GM15510 (cell line): ENCODE measurements around the gene GNAI1.

ENCODE experiments used
- POLR2A ChIP-seq: IDR thresholded peaks from 3 replicates; pipeline ENCODE4 v1.6.1; 2011; ENCODE audit warnings: borderline replicate concordance; ENCODE audit not compliant: insufficient read length; ENCODE audit errors: extremely low read depth

Gene GNAI1

GRCh38 chr7:80134536-80135308 lies at the start of gene GNAI1:
TSS of gene GNAI1 (plus strand) at chr7:80134831. CDS start at chr7:80135161, 330 bp downstream.
- no peak for TF ChIP-seq POLR2A

DNA sequence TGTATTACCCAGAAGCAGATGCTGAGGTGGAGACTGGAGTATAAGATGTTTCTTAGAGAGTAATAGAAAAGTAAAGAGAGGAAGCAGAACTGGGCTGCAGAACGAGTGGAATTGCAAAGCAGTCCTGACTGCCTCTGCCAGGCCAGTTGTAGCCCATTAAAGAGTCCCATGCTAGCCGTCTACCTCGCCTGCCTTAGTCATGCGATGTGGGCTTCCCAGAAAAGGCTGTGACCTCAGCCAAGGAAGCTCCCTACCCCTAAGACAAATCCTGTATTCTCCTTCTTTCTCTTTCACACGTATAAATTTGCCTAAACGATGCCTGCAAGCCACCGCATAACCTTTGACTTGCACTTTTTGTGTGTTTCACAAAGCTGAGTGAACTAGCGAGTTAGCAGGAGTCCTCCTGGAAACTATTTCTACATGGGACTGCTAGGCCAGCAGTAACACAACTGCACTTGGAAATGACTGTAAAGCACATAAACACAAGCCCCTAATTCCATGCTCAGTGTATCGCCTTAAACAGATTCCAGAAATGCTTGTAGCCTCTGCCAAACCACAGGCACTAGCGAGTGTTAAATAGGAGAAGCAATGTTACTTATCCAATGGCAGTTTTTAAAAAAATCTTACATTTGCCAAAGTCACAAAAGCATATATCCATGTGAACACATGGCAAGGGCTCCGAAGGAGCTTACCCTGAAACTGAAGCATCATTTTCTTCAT lies 47.4 kb upstream of the GNAI1 start:
- TF ChIP-seq POLR2A: no peak

- TF ChIP-seq POLR2A: no peak
Observed at GRCh38 chr7:80087771-80088170, 46.9 kb upstream of the GNAI1 start.

DNA sequence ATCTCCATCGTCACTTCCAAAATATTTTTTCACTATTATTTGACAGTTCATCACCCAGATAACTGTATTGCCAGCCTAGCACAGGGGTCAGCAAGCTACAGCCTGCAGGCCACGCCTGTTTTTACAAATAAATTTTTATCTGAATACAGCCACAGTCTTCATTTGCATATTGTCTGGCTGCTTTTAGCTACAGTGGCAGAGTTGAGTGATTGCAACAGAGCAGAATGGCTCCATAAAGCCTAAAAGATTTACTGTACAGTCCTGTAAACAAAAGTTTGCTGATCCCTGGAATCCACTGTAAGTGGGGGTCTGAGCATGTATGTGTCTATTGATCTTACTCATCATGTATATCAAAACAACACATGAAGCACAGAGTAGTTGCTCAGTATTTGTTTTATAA lies 45.9 kb upstream of the GNAI1 start:
- TF ChIP-seq POLR2A: no peak

DNA sequence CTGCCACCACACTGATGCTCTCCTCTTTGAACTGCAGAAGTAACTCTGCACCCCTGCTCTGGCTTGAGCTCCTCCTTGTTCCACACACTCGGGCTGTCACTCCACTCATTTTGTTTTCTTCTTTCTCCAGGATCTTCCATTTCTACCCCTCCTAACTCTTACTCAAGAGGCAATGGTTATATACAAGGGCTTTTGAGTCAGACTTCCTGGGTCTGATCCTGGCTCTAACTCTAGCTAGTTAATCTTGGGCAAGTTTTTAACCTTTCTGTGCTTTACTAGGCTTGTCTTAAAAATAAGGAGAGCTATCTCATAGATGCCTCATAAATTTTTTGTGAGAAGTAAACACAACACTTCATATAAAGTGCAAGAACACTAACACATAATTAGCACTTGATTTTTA lies 45.3 kb upstream of the GNAI1 start:
- TF ChIP-seq POLR2A: no peak

DNA sequence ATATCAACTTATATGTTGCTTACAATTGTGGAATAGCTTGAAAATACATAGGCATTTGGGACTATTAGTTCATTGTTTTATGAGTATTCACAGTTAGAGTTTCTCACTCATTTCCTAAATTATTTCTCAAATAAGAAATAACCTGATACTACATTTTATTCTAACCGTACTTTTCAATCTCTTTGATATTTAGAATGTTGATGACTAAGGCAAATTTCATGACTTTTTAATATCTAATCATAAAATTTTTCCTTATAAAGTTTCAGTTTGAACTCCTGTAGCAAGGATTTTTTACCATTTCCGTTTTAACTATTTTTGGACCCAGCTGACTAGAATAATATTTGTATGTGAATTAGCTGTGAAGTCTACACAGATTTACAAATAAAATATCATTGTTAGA lies 41.3 kb upstream of the GNAI1 start:
- no peak for TF ChIP-seq POLR2A

GRCh38 chr7:80095545-80095944 lies 39.1 kb upstream of the GNAI1 start:
- no peak for TF ChIP-seq POLR2A

- no peak for TF ChIP-seq POLR2A
Observed at GRCh38 chr7:80097756-80098155, 36.9 kb upstream of the GNAI1 start.

GRCh38 chr7:80098795-80099194 lies 35.8 kb upstream of the GNAI1 start:
- TF ChIP-seq POLR2A: no peak

GRCh38 chr7:80100254-80100653 lies 34.4 kb upstream of the GNAI1 start:
- TF ChIP-seq POLR2A: no peak

GRCh38 chr7:80105701-80106408 lies 28.8 kb upstream of the GNAI1 start:
- TF ChIP-seq POLR2A: no peak

GRCh38 chr7:80106498-80107113 lies 28.0 kb upstream of the GNAI1 start:
- TF ChIP-seq POLR2A: no peak

DNA sequence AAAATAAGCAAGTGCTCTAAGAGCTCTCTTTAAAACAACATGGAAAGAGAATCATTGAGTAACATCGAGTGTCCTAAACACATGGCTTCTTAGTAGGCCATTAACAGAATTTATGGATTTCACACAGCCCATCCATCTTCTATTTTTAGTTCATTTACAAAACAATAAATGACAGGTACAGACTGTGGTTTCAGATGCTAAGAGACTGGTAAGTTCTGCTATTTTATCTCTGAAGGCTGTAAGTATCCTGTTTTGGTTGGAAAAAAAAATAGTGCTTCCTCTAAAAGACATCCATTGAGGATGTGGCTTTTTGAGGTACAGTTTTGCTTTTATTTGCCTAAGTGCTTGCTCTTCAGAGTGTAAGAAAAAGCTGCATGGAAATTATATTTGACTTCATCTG lies 27.4 kb upstream of the GNAI1 start:
- no peak for TF ChIP-seq POLR2A

DNA sequence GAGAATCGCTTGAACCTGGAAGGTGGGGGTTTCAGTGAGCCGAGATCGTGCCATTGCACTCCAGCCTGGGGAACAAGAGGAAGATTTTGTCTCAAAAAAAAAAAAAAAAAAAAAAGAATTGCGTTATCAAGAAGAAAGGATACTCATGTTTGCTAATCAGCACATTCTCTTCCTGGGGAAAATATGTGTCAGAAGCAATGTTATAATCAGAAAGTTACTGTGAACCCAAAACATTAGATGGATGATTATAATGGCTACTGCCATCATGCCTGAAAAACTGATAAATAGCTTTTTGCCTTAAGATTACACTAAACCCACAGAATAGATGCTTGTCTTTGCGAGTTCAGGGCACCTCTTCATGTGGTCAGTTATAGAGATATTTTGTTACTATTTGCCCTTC lies 24.3 kb upstream of the GNAI1 start:
- TF ChIP-seq POLR2A: no peak

DNA sequence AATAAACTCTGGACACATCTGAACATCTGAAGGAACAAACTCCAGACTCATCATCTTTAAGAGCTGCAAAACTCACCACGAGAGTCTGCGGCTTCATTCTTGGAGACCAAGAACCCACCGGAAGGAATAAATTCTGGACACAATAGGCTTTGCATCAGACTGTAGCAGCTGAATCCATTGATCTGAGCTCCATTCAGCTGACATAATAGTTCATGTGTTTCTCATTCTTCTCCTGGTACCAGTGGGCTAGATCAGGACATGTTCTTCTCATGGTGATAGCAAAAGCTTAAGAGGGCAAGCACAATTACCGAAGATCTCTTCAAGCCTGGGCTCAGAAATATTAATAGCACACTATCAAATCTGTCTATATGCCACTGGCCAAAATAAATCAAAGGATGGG lies 20.5 kb upstream of the GNAI1 start:
- TF ChIP-seq POLR2A: no peak
